Activated B cell treated with CpG ODN at 0.5 μM for 24 hours (primary cell): Measurements from ENCODE around the gene ARHGEF2. TPM values are rescaled to one million over a fixed set of nuclear protein-coding genes. Genes with fewer than 3 reads are reported as not detected.
A peak's percentile ranks its signal among the peaks of the same experiment; 100 is the strongest.

ENCODE experiments used
- ATAC-seq: fragments of 200-7000 bp; cut with Tn5 transposase; one replicate; pipeline ENCODE4 v1.10.0; 2021; ENCODE audit warnings: low read depth, mild to moderate bottlenecking, moderate library complexity
- CTCF ChIA-PET: fragments of 350-600 bp; sonication (Branson Sonifier 250); formaldehyde crosslinking; loops from one replicate; lab custom pipeline; 2021; ENCODE audit warnings: antibody characterized with exemption; lab: Charles Lee
- POLR2A ChIA-PET: fragments of 350-600 bp; sonication (Branson Sonifier 250); formaldehyde crosslinking; loops from one replicate; lab custom pipeline; 2021; ENCODE audit warnings: antibody characterized with exemption; lab: Charles Lee
- DNase-seq: peaks from one replicate; pipeline ENCODE4 v3.0.0; 2022
- H3K27ac Mint-ChIP-seq: one replicate; pipeline ENCODE4 v1.8.0; 2020; ENCODE audit warnings: mixed read lengths
- H3K27me3 Mint-ChIP-seq: one replicate; pipeline ENCODE4 v1.8.0; 2021; ENCODE audit warnings: mixed read lengths
- H3K36me3 Mint-ChIP-seq: one replicate; pipeline ENCODE4 v1.8.0; 2021; ENCODE audit warnings: low read depth, mixed read lengths
- H3K4me1 Mint-ChIP-seq: one replicate; pipeline ENCODE4 v1.8.0; 2021; ENCODE audit warnings: mixed read lengths
- H3K4me3 Mint-ChIP-seq: one replicate; pipeline ENCODE4 v1.8.0; 2020; ENCODE audit warnings: mild to moderate bottlenecking, mixed read lengths
- H3K9me3 Mint-ChIP-seq: one replicate; pipeline ENCODE4 v1.8.0; 2020; ENCODE audit warnings: mixed read lengths
- intact Hi-C: fragments of 100-400 bp; cut with micrococcal nuclease; formaldehyde crosslinking; loops from one replicate; pipeline ENCODE4 v1.15.1; 2024
- total RNA-seq: library from RNA; stranded (reverse); gene quantifications from 2 replicates; pipeline ENCODE4 v1.2.3, GENCODE V29; 2022
- TF ChIP-seq, protein P1 (sequence below): fragments of 200-600 bp; IDR thresholded peaks from one replicate; pipeline ENCODE4 v1.8.0; 2022; ENCODE audit warnings: antibody characterized with exemption, mild to moderate bottlenecking

Gene ARHGEF2
- total RNA-seq, 1 donor from 2014 or later = 207 TPM

DNA sequence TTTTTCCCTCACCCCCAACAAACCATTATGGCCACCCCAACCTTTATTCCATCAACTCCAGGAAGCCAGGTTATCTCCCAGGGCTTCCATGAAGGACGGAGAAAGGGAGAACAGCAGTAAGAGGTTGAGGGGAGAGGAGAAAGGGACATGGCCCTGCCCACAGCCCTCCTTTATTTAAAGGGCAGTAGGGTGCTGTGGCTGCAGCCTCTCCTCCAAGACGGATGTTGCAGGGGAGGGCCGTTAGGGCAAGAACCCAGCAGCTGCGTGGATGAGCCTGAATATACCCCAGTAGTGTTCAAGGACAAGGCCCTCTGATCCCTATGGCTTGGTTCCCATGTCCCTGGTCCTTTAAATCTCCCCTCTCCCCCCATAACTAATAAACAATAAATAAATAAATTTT is 31.1 kb downstream of the ARHGEF2 start:
- Mint-ChIP-seq H3K27me3 (no peaks in the 10 kb centered on the region), H3K4me1 (peaks cover 54% of the 10 kb centered on the region), H3K4me3 (no peak overlapping the region), H3K9me3 (no peaks in the 10 kb centered on the region), H3K27ac (peak overlapping the region; percentile 92), H3K36me3 (peaks cover 59% of the 10 kb centered on the region)
- CTCF ChIA-PET = interaction anchor here (1.3 to 2.1 kb wide), 3 partner anchors 9 to 42 kb away, joined by 3 to 6 read pairs (median 3); no protein-coding TSS in a partner anchor
- intact Hi-C loops = no loop called here
- no peak for DNase-seq
- TF ChIP-seq, protein P1, sequence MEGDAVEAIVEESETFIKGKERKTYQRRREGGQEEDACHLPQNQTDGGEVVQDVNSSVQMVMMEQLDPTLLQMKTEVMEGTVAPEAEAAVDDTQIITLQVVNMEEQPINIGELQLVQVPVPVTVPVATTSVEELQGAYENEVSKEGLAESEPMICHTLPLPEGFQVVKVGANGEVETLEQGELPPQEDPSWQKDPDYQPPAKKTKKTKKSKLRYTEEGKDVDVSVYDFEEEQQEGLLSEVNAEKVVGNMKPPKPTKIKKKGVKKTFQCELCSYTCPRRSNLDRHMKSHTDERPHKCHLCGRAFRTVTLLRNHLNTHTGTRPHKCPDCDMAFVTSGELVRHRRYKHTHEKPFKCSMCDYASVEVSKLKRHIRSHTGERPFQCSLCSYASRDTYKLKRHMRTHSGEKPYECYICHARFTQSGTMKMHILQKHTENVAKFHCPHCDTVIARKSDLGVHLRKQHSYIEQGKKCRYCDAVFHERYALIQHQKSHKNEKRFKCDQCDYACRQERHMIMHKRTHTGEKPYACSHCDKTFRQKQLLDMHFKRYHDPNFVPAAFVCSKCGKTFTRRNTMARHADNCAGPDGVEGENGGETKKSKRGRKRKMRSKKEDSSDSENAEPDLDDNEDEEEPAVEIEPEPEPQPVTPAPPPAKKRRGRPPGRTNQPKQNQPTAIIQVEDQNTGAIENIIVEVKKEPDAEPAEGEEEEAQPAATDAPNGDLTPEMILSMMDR = no peak
- no peak for ATAC-seq
- POLR2A ChIA-PET = interaction anchor here (0.6 to 1.9 kb wide), 9 partner anchors 8 to 112 kb away, joined by 3 to 12 read pairs (median 4); partner anchors contain the start of genes ARHGEF2 and KHDC4

DNA sequence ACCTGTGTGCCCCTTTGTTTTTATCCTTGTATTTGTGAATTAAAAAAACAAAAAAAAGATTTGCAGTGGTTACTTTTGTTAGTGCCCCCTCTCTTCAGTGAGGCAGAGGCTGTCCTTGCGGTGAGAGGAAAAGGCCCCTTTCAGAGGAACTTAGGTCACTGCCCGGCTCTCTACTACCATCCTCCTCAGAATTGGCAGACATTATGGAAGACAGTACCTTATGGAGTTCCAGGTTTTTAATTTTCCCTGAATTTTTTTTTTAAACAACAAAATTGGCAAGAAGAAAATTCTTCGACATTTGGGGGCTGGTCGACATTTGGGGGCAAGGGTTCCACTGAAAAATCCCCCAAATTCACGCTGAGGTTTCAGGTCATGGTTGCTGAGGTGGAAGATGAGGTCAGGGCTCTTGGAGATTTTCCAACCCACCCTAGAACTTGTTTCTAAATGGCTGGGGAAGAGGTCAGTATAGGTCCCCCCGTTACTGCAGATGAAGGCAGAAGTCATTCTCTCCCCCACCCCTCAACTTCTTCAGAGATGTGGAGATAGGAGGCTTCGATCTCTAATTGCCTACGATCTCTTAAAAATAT is 31.6 kb downstream of the ARHGEF2 start:
- ChIA-PET CTCF (interaction anchor here (1.0 to 10.0 kb wide), 6 partner anchors 9 to 42 kb away, joined by 3 to 146 read pairs (median 8); partner anchors contain the start of genes ARHGEF2 and KHDC4), POLR2A (interaction anchor here (0.7 to 10.8 kb wide), 12 partner anchors 9 to 551 kb away, joined by 4 to 403 read pairs (median 12); partner anchors contain the start of genes ARHGEF2, KHDC4 and SYT11)
- Mint-ChIP-seq H3K27me3 (no peaks in the 10 kb centered on the region), H3K4me1 (peaks cover 60% of the 10 kb centered on the region), H3K36me3 (peaks cover 53% of the 10 kb centered on the region), H3K27ac (peak overlapping the region; percentile 92), H3K4me3 (peak overlapping the region; percentile 46), H3K9me3 (no peaks in the 10 kb centered on the region)
- ATAC-seq (peak; percentile 7), DNase-seq (no peak)
- intact Hi-C loops = loop anchor here (1.0 kb wide), 4 partner anchors 8 to 33 kb away; partner anchors contain the start of gene KHDC4
- TF ChIP-seq, protein P1 = no peak

DNA sequence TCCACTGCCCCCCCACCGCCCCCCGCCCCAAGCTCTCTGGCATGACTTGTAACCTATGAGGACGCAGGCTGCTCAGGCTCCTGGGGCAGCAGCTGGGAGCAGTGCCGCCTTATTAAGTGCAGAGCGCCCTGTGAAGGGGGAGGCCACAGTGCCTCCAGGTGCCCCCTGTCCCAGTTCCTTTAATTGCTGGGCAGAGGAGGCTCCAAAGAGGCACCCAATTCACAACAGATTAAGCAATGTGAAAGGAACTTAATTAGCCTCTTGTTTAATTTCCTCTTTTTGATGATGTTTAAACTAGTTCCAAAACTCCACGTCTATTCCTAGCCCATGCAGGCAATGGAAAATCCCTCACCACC is 33.9 kb downstream of the ARHGEF2 start:
- H3K36me3 Mint-ChIP-seq = peaks cover 34% of the 10 kb centered on the region
- H3K27me3 Mint-ChIP-seq = no peaks in the 10 kb centered on the region
- POLR2A ChIA-PET = interaction anchor here (0.6 to 10.8 kb wide), 10 partner anchors 10 to 1954 kb away, joined by 3 to 403 read pairs (median 12); partner anchors contain the start of genes ARHGEF2, KHDC4, RPS27 and SSR2
- ATAC-seq (no peak), DNase-seq (no peak)
- peak overlapping the region; percentile 59 for H3K4me3 Mint-ChIP-seq
- intact Hi-C loops = no loop called here
- H3K9me3 Mint-ChIP-seq = no peaks in the 10 kb centered on the region
- peak overlapping the region; percentile 92 for H3K27ac Mint-ChIP-seq
- CTCF ChIA-PET = interaction anchor here (0.7 to 10.0 kb wide), 4 partner anchors 10 to 45 kb away, joined by 3 to 146 read pairs (median 12); partner anchors contain the start of genes ARHGEF2 and KHDC4
- peaks cover 82% of the 10 kb centered on the region for H3K4me1 Mint-ChIP-seq
- TF ChIP-seq, protein P1 = no peak

DNA sequence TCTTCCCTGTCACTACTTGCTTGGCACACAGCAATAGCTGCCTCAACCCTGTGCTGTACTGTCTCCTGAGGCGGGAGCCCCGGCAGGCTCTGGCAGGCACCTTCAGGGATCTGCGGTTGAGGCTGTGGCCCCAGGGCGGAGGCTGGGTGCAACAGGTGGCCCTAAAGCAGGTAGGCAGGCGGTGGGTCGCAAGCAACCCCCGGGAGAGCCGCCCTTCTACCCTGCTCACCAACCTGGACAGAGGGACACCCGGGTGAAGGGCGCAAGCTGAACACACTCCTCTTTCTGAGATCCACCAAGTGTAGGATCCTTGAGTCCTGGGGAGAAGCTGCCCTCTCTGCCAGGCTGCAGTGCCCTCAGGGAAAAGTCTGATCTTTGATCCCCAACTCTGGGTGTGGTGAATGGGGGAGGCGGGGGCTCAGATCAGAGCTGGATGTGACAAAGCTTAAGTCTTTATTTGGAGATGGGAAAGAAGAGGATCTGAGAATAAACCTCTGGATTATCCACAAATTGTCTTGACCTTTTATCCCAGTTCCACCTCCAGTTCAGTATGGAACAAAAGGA is 35.7 kb downstream of the ARHGEF2 start:
- H3K4me1 Mint-ChIP-seq = peaks cover 90% of the 10 kb centered on the region
- ChIA-PET POLR2A (interaction anchor here (0.7 to 10.8 kb wide), 4 partner anchors 8 to 72 kb away, joined by 3 to 403 read pairs (median 28); partner anchors contain the start of genes ARHGEF2 and KHDC4), CTCF (interaction anchor here (1.6 to 10.0 kb wide), 2 partner anchors 38 to 47 kb away, joined by 6 to 146 read pairs; partner anchors contain the start of gene ARHGEF2)
- TF ChIP-seq, protein P1 = no peak
- intact Hi-C loops = no loop called here
- no peaks in the 10 kb centered on the region for H3K27me3 Mint-ChIP-seq
- H3K27ac Mint-ChIP-seq = peak overlapping the region; percentile 92
- DNase-seq (no peak), ATAC-seq (no peak)
- H3K36me3 Mint-ChIP-seq = peaks cover 20% of the 10 kb centered on the region
- no peak overlapping the region for H3K4me3 Mint-ChIP-seq
- no peaks in the 10 kb centered on the region for H3K9me3 Mint-ChIP-seq
